Pons (tissue), 1 donor: Measurements from ENCODE around the gene ENPP7.
"Not testable (repeated sequence)": the region's sequence is repeated elsewhere in the genome, so short reads cannot be mapped to it uniquely, and the experiment has no call there.

Experiments
- DNase-seq: peaks from one replicate; pipeline ENCODE4 v3.0.0-alpha.2; 2016; ENCODE audit warnings: low spot score

The ENPP7 gene

DNA sequence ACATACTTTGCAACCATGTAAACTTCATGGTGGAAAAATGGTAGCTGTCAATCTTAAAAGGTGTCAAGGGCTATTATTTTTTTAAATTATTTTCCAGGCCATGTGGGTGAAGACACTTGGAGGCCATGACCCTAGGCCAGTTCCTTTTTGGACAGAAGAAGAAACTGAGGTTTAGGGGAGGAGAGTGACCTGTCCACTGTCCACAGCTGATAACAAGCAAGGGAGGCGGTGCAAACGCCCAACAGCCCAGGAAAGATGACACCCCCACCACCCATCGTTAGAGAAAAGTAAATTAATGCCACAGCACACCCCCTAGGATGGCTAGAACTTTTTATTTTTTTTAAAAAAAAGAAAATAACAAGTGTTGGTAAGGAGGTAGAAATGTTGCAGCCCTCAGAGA, 19.2 kb downstream of the ENPP7 start:
- DNase-seq: no peak

DNA sequence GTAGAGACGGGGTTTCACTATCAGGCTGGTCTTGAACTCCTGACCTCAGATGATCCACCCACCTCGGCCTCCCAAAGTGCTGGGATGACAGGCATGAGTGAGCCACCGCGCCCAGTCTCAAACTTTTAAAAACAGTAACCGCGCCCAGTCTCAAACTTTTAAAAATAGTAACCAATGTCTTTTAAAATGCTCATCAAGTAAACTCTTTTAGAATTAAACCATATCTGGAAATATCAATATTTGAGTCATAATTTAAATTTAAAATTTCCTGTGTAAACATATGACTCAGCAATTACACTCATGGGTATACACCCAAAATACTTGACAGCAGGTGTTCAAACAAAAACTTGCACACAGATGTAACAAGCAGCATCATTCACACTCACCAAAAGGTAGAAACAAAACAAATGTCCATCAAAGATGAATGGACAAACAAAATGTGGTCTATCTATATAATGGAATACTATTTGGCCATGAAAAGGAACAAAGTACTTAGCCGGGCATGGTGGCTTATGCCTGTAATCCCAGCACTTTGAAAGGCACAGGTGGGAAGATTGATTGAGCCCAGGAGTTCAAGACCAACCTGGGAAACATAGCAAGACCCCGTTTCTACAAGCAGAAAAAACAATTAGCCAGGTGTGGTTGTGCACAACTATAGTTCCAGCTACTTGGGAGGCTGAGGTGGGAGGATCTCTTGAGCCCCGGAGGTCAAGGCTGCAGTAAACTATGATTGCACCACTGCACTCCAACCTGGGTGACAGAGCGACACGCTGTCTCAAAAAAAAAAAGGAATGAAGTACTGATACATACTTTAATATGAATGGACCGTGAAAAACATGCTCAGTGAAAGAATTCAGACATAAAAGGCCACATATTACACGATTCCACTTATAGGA, 20.2 kb downstream of the ENPP7 start:
- DNase-seq: no peak

DNA sequence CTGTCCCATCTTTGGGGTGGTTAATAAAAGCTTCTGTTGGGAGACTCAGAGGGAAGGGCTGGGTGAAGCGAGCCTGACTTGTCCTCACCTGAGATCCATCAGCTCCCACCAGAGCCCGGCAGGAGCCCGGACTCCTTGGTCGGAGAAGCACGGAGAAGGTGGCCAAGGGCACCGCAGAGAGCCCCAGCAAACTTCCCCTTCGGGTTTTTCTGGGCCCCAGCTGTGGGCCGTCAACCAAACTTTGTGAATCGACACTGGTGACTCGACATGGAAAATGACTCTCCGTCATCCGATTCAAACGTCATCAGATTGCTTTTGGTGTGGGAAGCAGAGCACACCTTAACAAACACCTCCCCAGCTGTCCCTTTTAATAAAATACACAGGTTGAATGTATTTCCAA, 21.4 kb downstream of the ENPP7 start:
- no peak for DNase-seq

DNA sequence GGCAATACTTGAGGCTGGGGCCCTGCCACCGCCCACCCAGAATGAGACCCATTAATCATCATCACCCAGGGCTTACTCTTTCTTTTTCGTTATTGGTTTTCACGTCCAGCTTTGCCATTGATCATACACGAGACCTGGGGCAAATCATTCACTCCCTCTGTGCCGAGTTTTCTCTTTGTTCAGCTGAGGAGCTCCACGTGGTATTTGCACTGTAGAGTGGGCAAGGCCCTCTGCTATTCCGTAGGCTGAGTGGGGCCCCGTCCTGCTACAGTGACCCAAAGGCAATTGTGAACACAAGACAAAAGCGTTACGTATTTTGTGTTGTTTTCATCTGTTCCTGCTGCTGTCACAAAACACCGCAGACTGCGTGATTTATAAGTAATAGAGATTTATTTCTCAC, 23.6 kb downstream of the ENPP7 start:
- DNase-seq: no peak

DNA sequence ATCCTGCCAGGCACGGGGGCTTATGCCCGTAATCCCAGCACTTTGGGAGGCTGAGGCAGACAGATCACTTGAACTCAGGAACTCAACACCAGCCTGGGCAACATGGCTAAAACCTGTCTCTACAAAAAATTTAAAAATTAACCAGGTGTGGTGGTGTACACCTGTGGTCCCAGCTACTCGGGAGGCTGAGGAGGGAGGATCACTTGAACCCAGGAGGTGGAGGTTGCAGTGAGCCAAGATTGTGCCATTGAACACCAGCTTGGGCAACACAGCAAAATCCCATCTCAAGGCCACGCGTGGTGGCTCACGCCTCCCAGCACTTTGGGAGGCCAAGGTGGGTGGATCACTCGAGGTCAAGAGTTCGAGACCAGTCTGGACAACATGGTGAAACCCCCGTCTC, 24.2 kb downstream of the ENPP7 start:
- not testable (repeated sequence) for DNase-seq

DNA sequence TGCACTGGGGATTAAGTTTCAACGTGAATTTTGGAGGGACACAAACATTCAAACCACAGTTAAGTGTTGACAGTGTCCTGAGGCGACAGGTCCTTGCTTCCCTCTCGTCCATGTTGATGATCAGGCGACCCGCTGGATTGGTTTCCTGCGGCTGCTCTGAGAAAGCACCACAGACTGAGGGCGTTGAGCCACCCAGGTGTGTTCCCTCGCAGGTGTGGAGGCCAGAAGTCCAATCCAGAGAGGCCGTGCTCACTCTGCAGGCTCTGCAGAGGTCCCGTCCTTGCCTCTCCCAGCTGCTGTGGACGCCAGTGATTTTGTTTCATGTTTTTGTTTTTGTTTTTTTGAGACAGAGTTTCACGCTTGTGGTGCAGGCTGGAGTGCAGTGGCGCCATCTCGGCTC, 24.8 kb downstream of the ENPP7 start:
- no peak for DNase-seq

DNA sequence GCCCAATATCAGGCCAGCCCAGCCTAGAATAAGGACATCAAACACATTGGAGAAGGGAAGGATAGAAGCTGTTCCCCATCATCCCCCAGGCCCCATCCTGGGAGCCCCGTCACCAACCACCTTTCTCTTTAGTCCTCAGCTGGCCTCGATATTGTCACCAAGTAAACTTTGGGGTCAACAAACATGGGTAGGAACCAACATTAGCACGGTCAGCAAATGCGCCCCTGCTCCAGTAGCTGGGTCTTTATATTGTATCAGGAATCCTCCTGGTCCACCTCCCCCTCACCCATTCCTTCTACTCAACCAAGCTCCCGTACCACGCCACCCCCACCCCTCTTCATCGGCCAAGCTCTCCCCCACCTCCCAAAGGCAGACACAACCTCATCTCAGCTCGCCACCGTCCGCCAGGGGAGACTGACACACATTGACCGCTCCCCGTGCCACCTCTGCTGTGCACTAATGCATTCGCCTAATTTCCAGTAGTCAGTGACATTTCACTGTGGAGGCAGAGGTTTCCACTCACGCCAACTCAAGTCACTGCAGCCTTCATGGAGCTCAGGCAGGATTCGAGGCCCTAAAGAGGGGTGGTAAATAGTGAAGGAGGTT, 26.5 kb downstream of the ENPP7 start:
- no peak for DNase-seq

DNA sequence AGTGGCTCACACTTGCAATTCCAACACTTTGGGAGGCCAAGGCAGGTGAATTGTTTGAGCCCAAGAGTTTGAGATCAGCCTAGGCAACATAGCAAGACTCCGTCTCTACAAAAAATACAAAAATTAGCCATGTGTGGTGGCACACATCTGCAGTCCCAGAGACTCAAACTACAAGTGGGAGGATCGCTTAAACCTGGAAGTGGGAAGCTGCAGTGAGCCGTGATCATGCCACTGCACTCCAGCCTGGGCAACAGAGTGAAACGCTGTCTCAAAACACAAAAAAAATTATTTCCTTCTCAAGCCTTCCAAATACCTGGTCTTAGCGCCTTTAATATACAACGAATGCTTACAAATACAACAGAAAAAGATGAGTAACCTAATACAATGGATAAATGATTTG, 27.5 kb downstream of the ENPP7 start:
- no peak for DNase-seq

DNA sequence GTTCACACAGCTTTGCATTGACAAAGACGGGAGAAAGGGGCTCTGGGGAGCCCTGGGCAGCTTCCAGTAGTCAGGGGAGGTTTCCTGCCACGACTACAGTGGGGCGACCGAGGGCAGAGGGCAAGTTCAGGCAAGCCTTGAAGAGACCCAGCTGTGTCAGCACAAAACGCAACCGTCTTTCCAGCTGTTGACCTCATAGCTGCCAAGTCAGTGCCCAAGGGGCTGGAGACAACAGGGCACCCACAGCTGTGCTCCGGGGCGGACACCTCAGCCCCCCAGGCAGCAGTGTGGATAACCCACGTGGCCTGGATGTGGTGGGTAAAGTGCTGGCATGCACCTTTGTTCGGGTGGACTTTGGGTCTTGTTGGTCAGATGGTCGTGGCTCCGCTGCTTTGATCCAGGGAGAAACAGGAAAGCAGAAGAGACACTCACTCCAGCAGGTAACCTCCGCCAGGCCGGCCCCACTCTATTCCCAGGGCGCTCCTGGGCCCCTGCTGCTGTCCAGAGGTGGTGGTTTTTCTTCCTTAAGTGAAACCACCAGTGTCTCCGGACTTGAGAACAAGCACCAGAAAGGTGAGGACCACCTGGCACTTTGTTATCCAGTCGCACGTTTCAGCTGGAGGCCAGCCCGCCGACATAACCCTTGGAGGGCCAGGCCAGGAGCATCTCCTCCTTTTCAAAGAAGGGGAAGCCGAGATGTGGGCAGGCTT, 29.6 kb downstream of the ENPP7 start:
- DNase-seq: no peak

DNA sequence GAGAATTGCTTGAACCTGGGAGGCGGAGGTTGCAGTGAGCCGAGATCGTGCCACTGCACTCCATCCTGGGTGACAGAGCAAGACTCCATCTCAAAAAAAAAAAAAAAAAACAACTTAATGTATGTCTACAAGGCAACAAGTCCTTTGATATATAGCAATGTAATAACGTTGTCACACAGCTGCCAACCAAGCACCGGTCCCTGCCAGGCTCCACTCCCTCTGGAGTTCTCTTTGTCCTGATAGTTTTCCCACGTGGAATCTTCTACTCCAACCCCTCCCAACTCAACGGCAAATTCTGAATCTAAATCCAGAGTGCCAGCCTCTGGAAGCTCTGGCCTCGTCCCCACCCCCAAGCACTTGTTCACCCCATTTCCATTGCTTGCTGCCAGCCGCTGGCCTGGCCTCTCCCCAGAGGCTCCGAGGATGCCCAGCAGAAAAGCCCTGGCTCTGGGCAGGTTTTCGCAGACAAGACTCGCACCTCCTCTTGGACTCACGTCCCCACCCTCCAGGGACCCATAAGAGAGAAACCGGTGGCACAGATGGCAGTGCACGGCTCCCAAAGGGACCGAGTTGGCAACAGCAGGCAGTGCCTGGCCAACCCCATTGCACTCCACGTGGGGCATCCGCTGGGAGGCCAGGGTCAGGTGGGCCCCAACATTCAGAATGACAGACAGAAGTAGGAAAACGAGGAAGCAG, 31.3 kb downstream of the ENPP7 start:
- no peak for DNase-seq

DNA sequence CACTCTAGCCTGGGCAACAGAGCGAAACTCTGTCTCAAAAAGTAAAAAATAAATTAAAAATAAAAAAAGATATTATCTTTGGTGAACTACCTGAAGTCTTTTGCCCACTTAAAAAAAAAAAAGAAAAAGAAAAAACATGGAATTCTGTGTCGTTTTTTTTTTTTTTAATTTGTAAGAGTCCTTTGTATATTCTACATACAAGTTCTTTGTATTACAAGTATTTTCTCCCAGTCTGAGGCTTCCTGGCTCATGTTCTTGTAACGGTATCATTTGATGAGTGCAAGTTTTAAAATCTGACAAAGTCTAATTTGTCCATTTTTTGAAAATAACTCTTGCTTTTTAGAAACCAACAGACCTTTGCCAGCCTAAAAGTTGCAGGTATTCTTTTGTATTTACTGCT, 35.0 kb downstream of the ENPP7 start:
- no peak for DNase-seq

DNA sequence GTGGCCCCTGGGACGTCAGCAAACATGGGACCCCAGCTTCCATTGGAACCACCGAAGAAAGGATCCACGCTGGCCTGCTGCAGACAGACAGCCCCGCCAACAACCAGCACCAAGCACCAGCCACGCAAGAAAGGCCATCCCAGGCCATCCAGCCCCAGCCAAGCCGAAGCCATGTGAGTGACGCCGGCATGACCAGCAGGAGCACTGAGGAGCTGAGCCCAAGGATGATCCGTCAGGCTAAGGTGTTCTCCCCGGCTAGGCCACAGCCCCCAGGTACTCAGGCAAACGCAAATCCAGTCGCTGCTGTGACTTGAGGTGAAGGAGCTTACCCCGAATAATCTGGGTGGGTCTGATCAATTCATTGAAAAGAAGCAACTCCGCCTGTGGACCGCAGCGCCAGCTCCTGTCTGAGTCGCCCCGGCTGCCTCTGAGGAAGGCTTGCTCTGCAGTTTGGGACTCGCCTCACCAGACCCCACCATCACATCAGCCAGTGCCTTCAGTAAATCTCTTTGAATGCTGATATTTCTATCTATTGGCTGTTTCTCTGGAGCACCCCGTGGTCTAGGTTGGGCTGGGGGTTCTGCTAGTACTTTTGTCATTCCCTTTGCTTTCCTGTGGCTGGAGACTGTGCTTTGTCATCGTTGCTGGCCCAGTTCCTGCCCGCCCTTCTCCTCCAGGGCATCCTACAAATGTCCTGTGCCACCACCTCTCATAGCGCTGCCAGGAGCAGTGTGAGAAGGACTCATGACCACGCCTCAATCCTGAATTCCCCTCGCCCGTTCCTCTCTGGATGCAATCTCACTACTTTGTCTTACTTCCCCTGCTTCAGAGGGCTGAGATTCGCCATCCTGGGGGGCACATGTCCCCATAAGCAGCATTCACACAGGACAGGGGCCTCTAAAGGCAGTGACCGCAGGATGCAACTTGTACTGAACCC, 39.1 kb downstream of the ENPP7 start:
- no peak for DNase-seq

DNA sequence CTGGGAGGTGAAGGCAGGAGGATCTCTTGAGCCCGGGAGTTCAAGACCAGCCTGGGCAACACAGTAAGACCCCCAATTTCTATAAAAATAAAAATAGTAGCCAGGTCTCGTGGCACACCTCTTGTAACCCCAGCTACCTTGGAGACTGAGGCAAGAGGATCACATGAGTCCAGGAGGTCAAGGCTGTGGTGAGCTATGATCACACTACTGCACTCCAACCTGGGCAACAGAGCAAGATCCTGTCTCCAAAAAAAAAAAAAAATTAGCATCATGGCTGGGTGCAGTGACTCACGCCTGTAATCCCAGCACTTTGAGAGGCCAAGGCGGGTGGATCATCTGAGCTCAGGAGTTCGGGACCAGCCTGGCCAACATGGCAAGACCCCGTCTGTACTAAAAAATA, 40.5 kb downstream of the ENPP7 start:
- no peak for DNase-seq

DNA sequence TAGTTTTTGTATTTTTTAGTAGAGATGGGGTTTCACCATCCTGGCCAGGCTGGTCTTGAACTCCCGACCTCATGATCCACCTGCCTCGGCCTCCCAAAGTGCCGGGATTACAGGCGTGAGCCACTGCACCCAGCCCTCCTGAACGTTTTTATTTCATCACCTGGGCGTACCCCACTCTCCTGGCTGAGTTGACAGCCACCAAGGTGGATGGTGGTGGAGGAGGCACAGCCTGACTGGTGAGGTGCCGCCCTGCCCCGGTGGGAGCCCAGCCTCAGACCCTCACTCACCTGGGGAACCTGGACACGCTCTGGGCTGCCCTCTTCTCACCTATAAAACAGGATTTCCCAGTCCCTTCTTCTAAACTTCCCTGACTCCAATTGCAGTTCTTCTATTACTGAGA, 42.0 kb downstream of the ENPP7 start:
- DNase-seq: not testable (repeated sequence)

DNA sequence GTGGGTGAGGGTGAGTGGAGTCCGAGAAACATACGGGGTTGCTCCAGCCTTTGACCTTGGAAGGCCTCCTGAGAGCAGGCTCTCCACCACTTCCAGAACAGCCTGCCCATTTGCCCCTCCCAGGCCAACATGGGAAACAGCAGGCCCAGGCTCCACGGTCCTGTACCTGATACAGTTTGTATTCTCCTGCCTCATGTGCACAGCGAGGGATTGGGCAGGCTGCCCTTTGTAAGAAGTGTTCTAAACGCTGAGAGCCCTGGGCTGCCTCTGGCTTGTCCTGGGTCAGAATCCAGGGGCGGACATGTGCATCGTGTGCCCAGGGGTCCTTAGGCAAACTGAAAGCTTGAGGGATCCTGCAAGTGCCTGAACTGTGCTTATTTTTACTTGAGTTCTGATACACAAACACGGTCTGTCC, 43.8 kb downstream of the ENPP7 start:
- DNase-seq: no peak

DNA sequence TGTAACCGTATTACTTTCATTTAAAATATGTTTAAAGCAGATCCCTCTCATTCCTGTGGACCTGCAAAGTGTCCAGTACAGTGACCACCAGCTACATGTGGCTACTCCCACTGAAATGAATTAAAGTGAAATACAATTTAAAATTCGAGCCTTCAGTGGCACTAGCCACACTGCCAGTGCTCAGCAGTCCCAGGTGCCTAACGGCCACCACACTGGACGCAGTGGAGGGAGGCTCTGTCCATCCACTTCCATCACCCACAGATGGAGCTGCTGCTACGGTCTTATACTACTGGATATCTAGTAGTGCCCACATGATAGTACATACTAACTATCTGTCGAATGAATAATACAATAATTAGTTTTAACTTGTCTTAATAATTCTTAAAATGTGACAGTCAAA, 44.9 kb downstream of the ENPP7 start:
- DNase-seq: no peak

DNA sequence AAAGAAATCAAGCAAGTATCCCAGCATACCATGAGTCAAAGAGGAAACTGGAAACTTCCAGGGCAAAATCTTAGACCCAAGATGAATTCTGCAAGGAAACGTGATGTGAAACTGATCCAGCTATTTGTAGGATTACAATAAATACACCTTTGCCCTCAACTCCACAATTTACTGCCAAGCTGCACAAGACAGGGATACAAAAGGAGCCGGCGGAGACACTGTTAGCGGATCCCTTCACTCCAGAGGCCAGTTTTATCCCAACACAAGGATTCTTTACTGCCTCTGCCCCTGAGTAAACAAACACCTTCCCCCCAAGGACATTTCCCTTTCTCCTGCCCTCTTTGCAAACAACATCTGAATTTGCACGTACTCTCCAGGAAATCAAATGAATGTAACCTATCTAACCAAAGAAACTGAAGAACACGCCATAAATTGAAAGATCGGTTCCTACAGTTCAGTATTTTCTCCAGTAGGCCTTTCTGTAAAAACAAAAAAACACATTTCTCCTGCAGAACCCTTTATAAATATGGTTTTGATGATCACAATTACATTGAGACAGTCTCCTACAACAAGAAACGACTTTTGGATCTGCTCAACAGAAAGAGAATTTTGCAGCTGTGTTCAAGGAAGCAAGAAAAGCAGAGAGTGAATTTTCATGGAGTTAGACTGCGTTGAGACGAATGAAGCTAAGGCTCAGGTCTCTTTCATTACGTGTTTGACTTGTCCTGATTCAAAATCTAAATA, 45.8 kb downstream of the ENPP7 start:
- DNase-seq: no peak

DNA sequence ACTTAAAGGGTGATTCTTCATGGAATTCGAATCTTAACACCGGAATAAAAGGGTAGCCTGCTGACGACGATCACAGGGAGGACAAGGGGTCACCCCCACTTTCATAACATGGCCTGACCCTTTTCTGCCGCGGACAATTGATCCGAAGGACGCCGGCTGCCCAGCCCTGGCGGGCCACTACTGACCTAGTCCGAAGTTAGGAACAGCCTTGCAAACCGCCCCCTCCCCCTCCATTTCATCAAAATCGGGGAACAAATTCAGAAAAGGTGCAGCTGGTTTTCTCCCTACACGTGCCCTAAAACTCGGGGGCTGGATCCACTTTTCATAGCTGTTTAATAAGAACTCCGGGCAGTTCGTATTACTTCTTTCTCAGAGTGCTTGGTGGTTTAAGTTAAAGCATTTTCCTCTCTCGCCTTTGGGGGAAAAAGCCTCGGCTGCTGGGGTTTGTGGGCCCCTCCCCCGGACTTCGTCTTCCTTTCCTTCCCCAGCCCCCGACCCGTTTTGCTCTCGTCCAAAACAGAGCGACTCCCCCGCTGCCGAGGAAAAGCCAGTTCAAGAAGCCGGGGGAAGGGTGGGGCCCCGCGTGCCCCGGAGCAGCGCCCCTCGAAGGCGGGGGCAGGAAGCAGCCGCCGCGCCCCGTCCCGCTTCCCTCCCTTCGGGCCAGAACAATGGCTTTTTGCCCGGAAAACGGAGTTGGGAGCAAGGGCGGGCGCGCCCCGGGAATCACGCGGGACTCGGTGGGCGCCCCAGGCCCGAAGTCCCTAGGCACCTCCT, 46.6 kb downstream of the ENPP7 start:
- peak; percentile 34 for DNase-seq

DNA sequence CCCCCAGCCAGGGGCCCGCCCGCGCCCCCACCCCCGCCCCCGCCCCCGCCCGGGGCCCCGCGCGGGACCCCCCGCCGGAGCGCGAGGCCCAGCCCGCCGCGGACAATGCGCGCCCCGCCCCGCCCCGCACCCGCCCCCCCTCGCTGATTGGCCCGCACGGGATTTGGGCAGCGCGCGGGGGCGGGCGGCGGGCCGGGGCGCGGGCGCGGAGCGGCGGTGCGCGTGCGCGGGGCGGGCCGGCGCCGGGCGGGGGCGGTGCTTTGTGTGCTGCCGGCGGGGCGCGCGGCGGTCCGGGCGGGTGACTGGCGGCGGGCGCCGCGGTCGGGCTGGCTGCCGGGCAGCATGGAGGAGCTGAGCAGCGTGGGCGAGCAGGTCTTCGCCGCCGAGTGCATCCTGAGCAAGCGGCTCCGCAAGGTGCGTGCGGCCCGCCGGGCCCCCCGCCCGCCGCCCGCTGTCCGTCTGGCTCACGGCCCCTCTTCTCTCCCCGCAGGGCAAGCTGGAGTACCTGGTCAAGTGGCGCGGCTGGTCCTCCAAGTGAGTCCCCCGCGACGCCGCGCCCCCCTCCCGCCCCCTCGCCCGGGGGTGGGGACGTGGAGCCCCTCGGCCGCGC, 47.3 kb downstream of the ENPP7 start, which contains the start of gene CBX2:
Gene CBX2 (plus strand): TSS at position 255 of the 610 bp plus-strand sequence. CDS start 88 bp downstream, at position 343.
- no peak for DNase-seq
